Mesendoderm (in vitro differentiated cells): Measurements from ENCODE around the gene HIF3A.

Experiments used
- DNase-seq: peaks from one replicate; pipeline ENCODE4 v3.0.0; 2013
- H2AK5ac ChIP-seq: 2 replicates; pipeline ENCODE4 v1.6.1; 2013; ENCODE audit warnings: low read length, inconsistent platforms
- H2BK120ac ChIP-seq: 2 replicates; pipeline ENCODE4 v1.6.1; 2013; ENCODE audit warnings: low read depth, mild to moderate bottlenecking, low read length, moderate library complexity, mixed read lengths
- H2BK15ac ChIP-seq: replicated peaks from 2 replicates; pipeline ENCODE4 v1.6.1; 2013; ENCODE audit warnings: low read depth, mild to moderate bottlenecking, moderate library complexity
- H2BK5ac ChIP-seq: 2 replicates; pipeline ENCODE4 v1.6.1; 2013; ENCODE audit warnings: low read length, inconsistent platforms
- H3K18ac ChIP-seq: 2 replicates; pipeline ENCODE4 v1.6.1; 2013; ENCODE audit warnings: mild to moderate bottlenecking, low read length, mixed read lengths
- H3K23ac ChIP-seq: one replicate; pipeline ENCODE4 v1.6.1; 2013; ENCODE audit warnings: low read length
- H3K27ac ChIP-seq: 2 replicates; pipeline ENCODE4 v1.5.1; 2013; ENCODE audit warnings: low read depth, mild to moderate bottlenecking, inconsistent platforms, low read length, moderate library complexity
- H3K27me3 ChIP-seq: 2 replicates; pipeline ENCODE4 v1.6.1; 2013; ENCODE audit warnings: low read length, control low read depth, mild to moderate bottlenecking, inconsistent platforms; ENCODE audit not compliant: insufficient read depth, poor library complexity
- H3K36me3 ChIP-seq: 2 replicates; pipeline ENCODE4 v1.6.1; 2013; ENCODE audit warnings: low read length, inconsistent platforms; ENCODE audit not compliant: control insufficient read depth, insufficient read depth
- H3K4ac ChIP-seq: one replicate; pipeline ENCODE4 v1.6.1; 2013; ENCODE audit warnings: low read depth, mild to moderate bottlenecking, low read length, moderate library complexity
- H3K4me1 ChIP-seq: 2 replicates; pipeline ENCODE4 v1.6.1; 2013; ENCODE audit warnings: low read depth, low read length, inconsistent platforms; ENCODE audit not compliant: control insufficient read depth
- H3K4me2 ChIP-seq: 2 replicates; pipeline ENCODE4 v1.6.1; 2013; ENCODE audit warnings: low read length
- H3K4me3 ChIP-seq: 2 replicates; pipeline ENCODE4 v1.5.1; 2013; ENCODE audit warnings: mild to moderate bottlenecking, low read length
- H3K56ac ChIP-seq: one replicate; pipeline ENCODE4 v1.6.1; 2013; ENCODE audit warnings: low read length
- H3K79me1 ChIP-seq: 2 replicates; pipeline ENCODE4 v1.6.1; 2013; ENCODE audit warnings: low read length, inconsistent platforms
- H3K79me2 ChIP-seq: 2 replicates; pipeline ENCODE4 v1.6.1; 2013; ENCODE audit warnings: mild to moderate bottlenecking, low read length; ENCODE audit not compliant: control insufficient read depth, insufficient read depth
- H3K9ac ChIP-seq: 2 replicates; pipeline ENCODE4 v1.6.1; 2013; ENCODE audit warnings: low read length, inconsistent platforms
- H4K5ac ChIP-seq: one replicate; pipeline ENCODE4 v1.6.1; 2013; ENCODE audit warnings: low read length
- H4K8ac ChIP-seq: one replicate; pipeline ENCODE4 v1.6.1; 2013; ENCODE audit warnings: low read depth, mild to moderate bottlenecking, control low read depth, low read length, moderate library complexity
- WGBS: extraction: QIAGEN DNeasy Blood & Tissue Kit; methylation state at CpG from one replicate; pipeline ENCODE4 v1.1.7; 2013; ENCODE audit warnings: low lambda C conversion rate, missing lambda C conversion rate; ENCODE audit not compliant: insufficient coverage; ENCODE audit errors: extremely low coverage; 5-methylcytosine and 5-hydroxymethylcytosine counted together

HIF3A gene

GRCh38 chr19:46284635-46285034 is 12.2 kb upstream of the HIF3A start:
- H3K27me3 ChIP-seq: no peaks in the 10 kb centered on the region

DNA sequence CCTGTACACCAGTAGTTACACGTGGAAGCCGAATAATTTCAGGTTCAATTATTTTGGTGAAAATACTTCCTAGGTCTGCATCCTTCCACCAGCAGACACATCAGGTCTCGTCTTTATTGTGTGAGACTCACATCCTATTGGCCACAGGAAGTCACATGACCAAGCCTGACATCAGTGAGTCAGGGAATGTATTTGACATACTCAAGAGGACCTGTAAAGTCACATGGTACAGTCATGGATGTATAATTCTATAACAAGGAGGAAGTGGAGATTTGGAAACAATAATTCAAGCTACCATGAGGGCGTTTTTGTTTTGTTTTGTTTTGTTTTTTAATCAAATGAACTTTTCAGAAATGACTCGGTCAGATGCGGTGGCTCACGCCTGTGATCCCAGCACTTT is 9.3 kb upstream of the HIF3A start:
- Histone ChIP-seq H3K4me3 (no peak overlapping the region), H2BK15ac (no peak overlapping the region), H3K79me2 (no peaks in the 10 kb centered on the region), H2BK120ac (no peak overlapping the region), H4K8ac (no peak overlapping the region), H3K27ac (no peak overlapping the region), H3K23ac (no peak overlapping the region), H3K18ac (no peak overlapping the region), H2AK5ac (no peak overlapping the region), H3K27me3 (no peaks in the 10 kb centered on the region), H3K9ac (no peak overlapping the region), H3K56ac (no peak overlapping the region), H3K4ac (no peak overlapping the region), H3K79me1 (no peaks in the 10 kb centered on the region), H4K5ac (no peak overlapping the region), H2BK5ac (no peak overlapping the region), H3K36me3 (no peaks in the 10 kb centered on the region), H3K4me2 (no peak overlapping the region), H3K4me1 (no peaks in the 10 kb centered on the region)
- no CpG with 5 or more reads among the region's 7 CpGs for WGBS
- DNase-seq: no peak

More at GRCh38 chr19:46284635-46285034, 12.2 kb upstream of the HIF3A start:
- H3K56ac ChIP-seq: no peak overlapping the region
- no peak overlapping the region for H4K8ac ChIP-seq
- no peaks in the 10 kb centered on the region for H3K79me2 ChIP-seq
- no peak overlapping the region for H4K5ac ChIP-seq
- no peak overlapping the region for H2AK5ac ChIP-seq
- no peaks in the 10 kb centered on the region for H3K36me3 ChIP-seq
- no peak overlapping the region for H3K27ac ChIP-seq
- H3K79me1 ChIP-seq: no peaks in the 10 kb centered on the region
- no peaks in the 10 kb centered on the region for H3K4me1 ChIP-seq
- H3K4ac ChIP-seq: no peak overlapping the region
- H2BK15ac ChIP-seq: no peak overlapping the region
- no peak overlapping the region for H2BK5ac ChIP-seq
- H3K4me3 ChIP-seq: no peak overlapping the region
- H3K23ac ChIP-seq: no peak overlapping the region
- no peak overlapping the region for H3K9ac ChIP-seq
- no peak overlapping the region for H2BK120ac ChIP-seq
- WGBS: no CpG with 5 or more reads among the region's 9 CpGs
- DNase-seq: no peak
- H3K4me2 ChIP-seq: no peak overlapping the region
- H3K18ac ChIP-seq: no peak overlapping the region

DNA sequence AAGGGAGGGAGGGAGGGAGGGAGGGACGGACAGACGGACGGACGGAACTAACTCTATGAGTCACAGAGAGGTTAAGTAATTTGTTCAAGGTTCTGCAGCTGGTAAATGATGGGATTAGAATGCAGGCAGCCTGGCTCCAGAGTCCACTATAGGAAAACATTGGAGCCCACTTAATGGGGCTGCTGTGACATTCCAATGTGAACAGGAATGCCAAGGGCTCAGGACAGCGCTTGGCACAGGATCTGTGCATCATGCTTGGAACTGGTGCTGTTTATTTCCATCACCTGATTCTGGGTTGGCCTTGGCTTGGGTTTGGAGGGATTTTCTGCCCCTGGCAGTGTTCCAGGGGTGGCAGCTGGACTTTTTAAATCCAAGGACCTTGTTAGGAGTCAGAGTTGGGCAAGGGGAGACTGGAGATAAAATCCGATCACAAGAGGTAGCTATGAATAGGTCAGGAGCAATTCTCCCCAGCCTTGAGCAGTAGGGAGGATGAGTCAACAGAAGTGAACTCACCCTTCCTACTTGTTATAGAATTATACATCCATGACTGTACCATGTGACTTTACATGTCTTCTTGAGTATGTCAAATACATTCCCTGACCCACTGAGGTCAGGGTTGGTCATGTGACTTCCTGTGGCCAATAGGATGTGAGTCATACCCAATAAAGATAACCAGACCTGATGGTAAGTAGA is 7.8 kb upstream of the HIF3A start:
- H3K27ac ChIP-seq: no peak overlapping the region
- no CpG with 5 or more reads among the region's 6 CpGs for WGBS
- no peak overlapping the region for H3K23ac ChIP-seq
- H4K8ac ChIP-seq: no peak overlapping the region
- no peak overlapping the region for H3K4me2 ChIP-seq
- H2BK15ac ChIP-seq: no peak overlapping the region
- no peak overlapping the region for H4K5ac ChIP-seq
- no peak overlapping the region for H2BK120ac ChIP-seq
- H3K79me2 ChIP-seq: no peaks in the 10 kb centered on the region
- H2BK5ac ChIP-seq: no peak overlapping the region
- no peak overlapping the region for H3K18ac ChIP-seq
- no peak overlapping the region for H3K4ac ChIP-seq
- H3K56ac ChIP-seq: no peak overlapping the region
- DNase-seq: no peak
- H3K36me3 ChIP-seq: no peaks in the 10 kb centered on the region
- no peaks in the 10 kb centered on the region for H3K4me1 ChIP-seq
- H3K4me3 ChIP-seq: no peak overlapping the region
- no peaks in the 10 kb centered on the region for H3K27me3 ChIP-seq
- H3K79me1 ChIP-seq: no peaks in the 10 kb centered on the region
- H2AK5ac ChIP-seq: no peak overlapping the region
- no peak overlapping the region for H3K9ac ChIP-seq

- Histone ChIP-seq H3K4me3 (no peak overlapping the region), H3K56ac (no peak overlapping the region), H2BK5ac (no peak overlapping the region), H3K9ac (no peak overlapping the region), H2BK120ac (no peak overlapping the region), H3K4ac (no peak overlapping the region), H3K18ac (no peak overlapping the region), H4K5ac (no peak overlapping the region), H3K23ac (no peak overlapping the region), H2BK15ac (no peak overlapping the region), H4K8ac (no peak overlapping the region), H3K27me3 (no peaks in the 10 kb centered on the region), H3K4me2 (no peak overlapping the region), H3K79me2 (no peaks in the 10 kb centered on the region), H3K27ac (no peak overlapping the region), H2AK5ac (no peak overlapping the region), H3K79me1 (no peaks in the 10 kb centered on the region), H3K36me3 (no peaks in the 10 kb centered on the region), H3K4me1 (no peaks in the 10 kb centered on the region)
- WGBS: no CpG with 5 or more reads among the region's 4 CpGs
- no peak for DNase-seq
Observed at GRCh38 chr19:46289724-46290619, 6.9 kb upstream of the HIF3A start.

GRCh38 chr19:46291829-46292228 is 5.0 kb upstream of the HIF3A start:
- no peak for DNase-seq
- Histone ChIP-seq H2BK5ac (no peak overlapping the region), H3K4me3 (no peak overlapping the region), H3K18ac (no peak overlapping the region), H3K27me3 (no peaks in the 10 kb centered on the region), H3K79me1 (no peaks in the 10 kb centered on the region), H3K36me3 (no peaks in the 10 kb centered on the region), H2BK120ac (no peak overlapping the region), H4K5ac (no peak overlapping the region), H3K23ac (no peak overlapping the region), H3K9ac (no peak overlapping the region), H2BK15ac (no peak overlapping the region), H3K4me1 (no peaks in the 10 kb centered on the region), H4K8ac (no peak overlapping the region), H3K4me2 (no peak overlapping the region), H3K79me2 (no peaks in the 10 kb centered on the region), H3K4ac (no peak overlapping the region), H3K27ac (no peak overlapping the region), H2AK5ac (no peak overlapping the region), H3K56ac (no peak overlapping the region)
